ENCODE results near the gene STYX. TPM values are rescaled to one million over a fixed set of nuclear protein-coding genes. Genes with fewer than 3 reads are reported as not detected.
"Not testable (repeated sequence)": the region's sequence is repeated elsewhere in the genome, so short reads cannot be mapped to it uniquely, and the experiment has no call there.

Gene STYX
- total RNA-seq, 1 experiment from 2014 or later, result 14.1 TPM

DNA sequence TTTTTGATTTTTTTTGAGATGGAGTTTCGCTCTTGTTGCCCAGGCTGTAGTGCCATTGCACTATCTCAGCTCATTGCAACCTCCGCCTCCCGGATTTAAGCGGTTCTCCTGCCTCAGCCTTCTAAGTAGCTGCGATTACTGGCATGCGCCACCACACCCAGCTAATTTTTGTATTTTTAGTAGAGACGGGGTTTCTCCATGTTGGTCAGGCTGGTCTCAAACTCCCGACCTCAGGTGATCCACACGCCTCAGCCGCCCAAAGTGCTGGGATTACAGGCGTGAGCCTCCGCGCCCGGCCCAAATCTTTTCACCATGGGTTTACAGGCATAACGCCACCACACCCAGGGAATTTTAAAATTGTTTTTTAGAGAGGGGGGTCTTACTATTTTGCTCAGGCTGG is 931 bp upstream of the STYX start:
- not testable (repeated sequence) for H3K27ac ChIP-seq (ENCODE audit: low read length); H3K9me3 ChIP-seq (ENCODE audit: low read length); DNase-seq; H3K9ac ChIP-seq (ENCODE audit: low read length); H3K27me3 ChIP-seq (ENCODE audit: low read length); H3K4me3 ChIP-seq (ENCODE audit: low read length); H2AFZ ChIP-seq (ENCODE audit: low read length); ATAC-seq; BruUV-seq (replicated peaks); H3K4me1 ChIP-seq (ENCODE audit: insufficient read depth, low read length); H4K20me1 ChIP-seq (ENCODE audit: low read length); H3F3A ChIP-seq (ENCODE audit: low read length, unreplicated experiment); H3K9me2 ChIP-seq (replicated peaks; ENCODE audit: low read length)
- peaks cover 29% of the 10 kb centered on the region for H3K36me3 ChIP-seq (ENCODE audit: low read depth, low read length)
- peak overlapping the region; percentile 69 for H3K4me2 ChIP-seq (ENCODE audit: low read length)
- POLR2A ChIA-PET (ENCODE audit: unreplicated experiment), result interaction anchor here (0.6 to 1.4 kb wide), 4 partner anchors 8 to 326 kb away, joined by 3 to 11 read pairs (median 5); no protein-coding TSS in a partner anchor
- CTCF ChIA-PET, result interaction anchor here (1.1 kb wide), 1 partner anchor 13 kb away, joined by 6 read pairs; no protein-coding TSS in a partner anchor
- peaks cover 39% of the 10 kb centered on the region for H3K79me2 ChIP-seq (ENCODE audit: low read length)
- intact Hi-C loops (cut with micrococcal nuclease), result loop anchor here (1.0 to 10.0 kb wide), 3 partner anchors 22 to 176 kb away; partner anchors contain the start of genes GPR137C, PSMC6 and TXNDC16

- DNase-seq, result no peak
- H2AFZ ChIP-seq (ENCODE audit: low read length), result no peak overlapping the region
- H3K27me3 ChIP-seq (ENCODE audit: low read length), result no peaks in the 10 kb centered on the region
- no peaks in the 10 kb centered on the region; the same call in 1 of the 2 replicates for H3K4me1 ChIP-seq (ENCODE audit: insufficient read depth, low read length)
- ATAC-seq, result no peak
- intact Hi-C loops (cut with micrococcal nuclease), result loop anchor here (1.0 to 10.0 kb wide), 3 partner anchors 22 to 177 kb away; partner anchors contain the start of genes GPR137C, PSMC6 and TXNDC16
- peak overlapping the region; percentile 17; the same call in 1 of the 2 replicates for H3K9ac ChIP-seq (ENCODE audit: low read length)
- peaks cover 44% of the 10 kb centered on the region for H3K79me2 ChIP-seq (ENCODE audit: low read length)
- H3K27ac ChIP-seq (ENCODE audit: low read length), result peak overlapping the region; percentile 19
- H3K9me2 ChIP-seq (replicated peaks; ENCODE audit: low read length), result no peaks in the 10 kb centered on the region
- POLR2A ChIA-PET (ENCODE audit: unreplicated experiment), result interaction anchor here (0.5 to 1.1 kb wide), 6 partner anchors 8 to 1665 kb away, joined by 3 to 11 read pairs (median 4); no protein-coding TSS in a partner anchor
- H3F3A ChIP-seq (ENCODE audit: low read length, unreplicated experiment), result no peaks in the 10 kb centered on the region
- no peaks in the 10 kb centered on the region for H3K9me3 ChIP-seq (ENCODE audit: low read length)
- H3K4me2 ChIP-seq (ENCODE audit: low read length), result peak overlapping the region; percentile 69
- CTCF ChIA-PET, result interaction anchor here (0.6 to 1.1 kb wide), 3 partner anchors 9 to 34 kb away, joined by 5 to 6 read pairs (median 6); no protein-coding TSS in a partner anchor
- BruUV-seq (replicated peaks), result no TSS peak
- H3K36me3 ChIP-seq (ENCODE audit: low read depth, low read length), result peaks cover 24% of the 10 kb centered on the region
- no peaks in the 10 kb centered on the region; the same call in 1 of the 2 replicates for H4K20me1 ChIP-seq (ENCODE audit: low read length)
- TF ChIP-seq EZH2 (IDR thresholded peaks at IDR 0.05; ENCODE audit: low read length, unreplicated experiment) (no peak), EZH2phosphoT487 (IDR thresholded peaks at IDR 0.05; ENCODE audit: borderline replicate concordance, low read length) (no peak)
- TF ChIP-seq, protein P1, sequence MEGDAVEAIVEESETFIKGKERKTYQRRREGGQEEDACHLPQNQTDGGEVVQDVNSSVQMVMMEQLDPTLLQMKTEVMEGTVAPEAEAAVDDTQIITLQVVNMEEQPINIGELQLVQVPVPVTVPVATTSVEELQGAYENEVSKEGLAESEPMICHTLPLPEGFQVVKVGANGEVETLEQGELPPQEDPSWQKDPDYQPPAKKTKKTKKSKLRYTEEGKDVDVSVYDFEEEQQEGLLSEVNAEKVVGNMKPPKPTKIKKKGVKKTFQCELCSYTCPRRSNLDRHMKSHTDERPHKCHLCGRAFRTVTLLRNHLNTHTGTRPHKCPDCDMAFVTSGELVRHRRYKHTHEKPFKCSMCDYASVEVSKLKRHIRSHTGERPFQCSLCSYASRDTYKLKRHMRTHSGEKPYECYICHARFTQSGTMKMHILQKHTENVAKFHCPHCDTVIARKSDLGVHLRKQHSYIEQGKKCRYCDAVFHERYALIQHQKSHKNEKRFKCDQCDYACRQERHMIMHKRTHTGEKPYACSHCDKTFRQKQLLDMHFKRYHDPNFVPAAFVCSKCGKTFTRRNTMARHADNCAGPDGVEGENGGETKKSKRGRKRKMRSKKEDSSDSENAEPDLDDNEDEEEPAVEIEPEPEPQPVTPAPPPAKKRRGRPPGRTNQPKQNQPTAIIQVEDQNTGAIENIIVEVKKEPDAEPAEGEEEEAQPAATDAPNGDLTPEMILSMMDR (conservative IDR thresholded peaks at IDR 0.05; ENCODE audit: low read depth, low read length), result no peak
- H3K4me3 ChIP-seq (ENCODE audit: low read length), result peak overlapping the region; percentile 39
Observed at GRCh38 chr14:52729585-52729924, 411 bp upstream of the STYX start.

GRCh38 chr14:52730709-52731111 is 744 bp downstream of the STYX start:
- BruUV-seq (replicated peaks), result no TSS peak
- peak overlapping the region; percentile 18 for H3K27ac ChIP-seq (ENCODE audit: low read length)
- DNase-seq (peak; percentile 45), ATAC-seq (no peak; the same call in 1 of the 2 replicates)
- intact Hi-C loops (cut with micrococcal nuclease), result loop anchor here (1.0 to 2.0 kb wide), 3 partner anchors 39 to 221 kb away; partner anchors contain the start of genes FERMT2 and GNPNAT1
- H3K9me2 ChIP-seq (replicated peaks; ENCODE audit: low read length), result no peaks in the 10 kb centered on the region
- no peaks in the 10 kb centered on the region; the same call in 1 of the 2 replicates for H3K4me1 ChIP-seq (ENCODE audit: insufficient read depth, low read length)
- H3F3A ChIP-seq (ENCODE audit: low read length, unreplicated experiment), result no peaks in the 10 kb centered on the region
- peaks cover 14% of the 10 kb centered on the region for H3K36me3 ChIP-seq (ENCODE audit: low read depth, low read length)
- no peaks in the 10 kb centered on the region for H4K20me1 ChIP-seq (ENCODE audit: low read length)
- peaks cover 47% of the 10 kb centered on the region for H3K79me2 ChIP-seq (ENCODE audit: low read length)
- ChIA-PET POLR2A (ENCODE audit: unreplicated experiment) (interaction anchor here (0.7 kb wide), 1 partner anchor 63 kb away, joined by 3 read pairs; no protein-coding TSS in a partner anchor), CTCF (no interaction called here)
- H3K4me2 ChIP-seq (ENCODE audit: low read length), result peak overlapping the region; percentile 87
- no peaks in the 10 kb centered on the region for H3K9me3 ChIP-seq (ENCODE audit: low read length)
- H2AFZ ChIP-seq (ENCODE audit: low read length), result peak overlapping the region; percentile 75
- H3K27me3 ChIP-seq (ENCODE audit: low read length), result no peaks in the 10 kb centered on the region
- TF ChIP-seq, protein P1 (conservative IDR thresholded peaks at IDR 0.05; ENCODE audit: low read depth, low read length), result no peak
- TF ChIP-seq EZH2 (IDR thresholded peaks at IDR 0.05; ENCODE audit: low read length, unreplicated experiment), result no peak
- no peak for TF ChIP-seq EZH2phosphoT487 (IDR thresholded peaks at IDR 0.05; ENCODE audit: borderline replicate concordance, low read length)
- H3K9ac ChIP-seq (ENCODE audit: low read length), result peak overlapping the region; percentile 89
- peak overlapping the region; percentile 80 for H3K4me3 ChIP-seq (ENCODE audit: low read length)
